HCT116 (cell line): ENCODE results near the gene IRF3. TPM values are rescaled to one million over a fixed set of nuclear protein-coding genes. Genes with fewer than 3 reads are reported as not detected.

Experiments
- ATAC-seq: fragments of 200-7000 bp; cut with Tn5 transposase; 2 replicates; pipeline ENCODE4 v1.9.1; 2020; ENCODE audit warnings: mild to moderate bottlenecking, moderate library complexity
- BruUV-seq: library from RNA; stranded (reverse); fragments of 400-500 nt; replicated peaks from 2 replicates; lab custom pipeline; 2021; lab: Mats Ljungman, UMichigan
- CTCF ChIA-PET: fragments of 300-600 bp; sonication (Branson Sonifier 250); formaldehyde crosslinking; loops from one replicate; lab custom pipeline; 2021; ENCODE audit warnings: antibody characterized with exemption; lab: Charles Lee
- POLR2A ChIA-PET: fragments of 300-600, 350-600 bp; sonication (Branson Sonifier 250); formaldehyde crosslinking; loops from one replicate; lab custom pipeline; 2021; ENCODE audit warnings: antibody characterized with exemption; lab: Charles Lee
- RAD21 ChIA-PET, 2 experiments: fragments of 300-600 bp; sonication (Branson Sonifier 250); formaldehyde crosslinking; loops; one replicate each; lab custom pipeline; 2023; ENCODE audit warnings: low total read pairs in 2 of 2; ENCODE audit not compliant: uncharacterized antibody in 2 of 2, unreplicated experiment in 2 of 2, low non-redundant PET in 1 of 2; lab: Charles Lee
- DNase-seq: peaks from one replicate; pipeline ENCODE4 v3.0.0-alpha.2; 2010; ENCODE audit warnings: low read depth, low spot score
- H2AFZ ChIP-seq: fragments of 200-600 bp; shearing (Covaris generic), sonication (generic); 2 replicates; pipeline ENCODE4 v1.6.1; 2017; ENCODE audit warnings: low read depth, mixed run types, mixed read lengths, antibody characterized with exemption, low read length; ENCODE audit not compliant: poor library complexity, severe bottlenecking
- H3K27ac ChIP-seq: 2 replicates; pipeline ENCODE4 v1.5.1; 2012; ENCODE audit warnings: low read depth, low read length
- H3K27me3 ChIP-seq: fragments of 200-600 bp; sonication (generic); 2 replicates; pipeline ENCODE4 v1.6.1; 2016; ENCODE audit warnings: mixed run types, low read length, mixed read lengths; ENCODE audit not compliant: insufficient read depth
- H3K36me3 ChIP-seq, 2 experiments: fragments of 200-500 bp in 1 of 2; fragments of 200-600 bp in 1 of 2; sonication (Bioruptor generic) in 1 of 2; sonication (generic) in 1 of 2; 2 replicates each; pipeline versions ENCODE4 v1.5.1 to v1.6.1; 2014 to 2016; ENCODE audit warnings: low read length in 2 of 2, inconsistent platforms in 1 of 2, mixed read lengths in 1 of 2, mixed run types in 1 of 2; ENCODE audit not compliant: insufficient read depth in 2 of 2, control insufficient read depth in 1 of 2
- H3K4me1 ChIP-seq, 2 experiments: fragments of 200-600 bp in 1 of 2; sonication (generic) in 1 of 2; 2 replicates each; pipeline versions ENCODE4 v1.5.1 to v1.6.1; 2012 to 2017; ENCODE audit warnings: low read length in 2 of 2, inconsistent platforms in 1 of 2, mild to moderate bottlenecking in 1 of 2, mixed read lengths in 1 of 2, mixed run types in 1 of 2, moderate library complexity in 1 of 2; ENCODE audit not compliant: insufficient read depth in 2 of 2, control insufficient read depth in 1 of 2
- H3K4me2 ChIP-seq: fragments of 200-600 bp; sonication (generic); 2 replicates; pipeline ENCODE4 v1.6.1; 2017; ENCODE audit warnings: mixed run types, low read length, mixed read lengths
- H3K4me3 ChIP-seq, 2 experiments: fragments of 200-600 bp in 1 of 2; sonication (generic) in 1 of 2; replicated peaks in 1 of 2; 2 replicates each; pipeline ENCODE4 v1.5.1; 2011 to 2016; ENCODE audit warnings: low read length in 2 of 2, control low read depth in 1 of 2, low read depth in 1 of 2, mild to moderate bottlenecking in 1 of 2, mixed read lengths in 1 of 2, mixed run types in 1 of 2
- H3K79me2 ChIP-seq: fragments of 200-600 bp; sonication (generic); 2 replicates; pipeline ENCODE4 v1.6.1; 2017; ENCODE audit warnings: mild to moderate bottlenecking, mixed run types, low read length, moderate library complexity, mixed read lengths; ENCODE audit not compliant: insufficient read depth
- H3K9ac ChIP-seq: fragments of 200-600 bp; sonication (generic); 2 replicates; pipeline ENCODE4 v1.6.1; 2016; ENCODE audit warnings: low read length, mixed read lengths
- H3K9me2 ChIP-seq: fragments of 200-600 bp; sonication (generic), shearing (Covaris generic); 2 replicates; pipeline ENCODE4 v1.6.1; 2017; ENCODE audit warnings: mixed run types, mild to moderate bottlenecking, moderate library complexity; ENCODE audit not compliant: insufficient read depth
- H3K9me3 ChIP-seq, 2 experiments: fragments of 200-500 bp in 1 of 2; fragments of 200-600 bp in 1 of 2; sonication (Bioruptor generic) in 1 of 2; sonication (generic) in 1 of 2; 2 replicates each; pipeline ENCODE4 v1.6.1; 2014 to 2017; ENCODE audit warnings: low read length in 2 of 2, mixed read lengths in 2 of 2, inconsistent platforms in 1 of 2, low read depth in 1 of 2, mild to moderate bottlenecking in 1 of 2, mixed run types in 1 of 2, moderate library complexity in 1 of 2; ENCODE audit not compliant: control insufficient read depth in 1 of 2, insufficient read depth in 1 of 2
- H4K20me1 ChIP-seq: fragments of 200-600 bp; sonication (generic), shearing (Covaris generic); 2 replicates; pipeline ENCODE4 v1.6.1; 2017; ENCODE audit warnings: mixed run types, mild to moderate bottlenecking, moderate library complexity; ENCODE audit not compliant: insufficient read depth
- CEBPB ChIP-seq: IDR thresholded peaks from 2 replicates; pipeline ENCODE4 v1.6.1; 2012; ENCODE audit warnings: low read depth
- ELF1 ChIP-seq: IDR thresholded peaks from 2 replicates; pipeline ENCODE4 v1.6.1; 2012; ENCODE audit warnings: low read depth, borderline replicate concordance
- EZH2 ChIP-seq: fragments of 200-600 bp; sonication (generic); IDR thresholded peaks from 2 replicates; pipeline ENCODE4 v1.6.1; 2017; ENCODE audit warnings: antibody characterized with exemption, mixed run types
- EZH2phosphoT487 ChIP-seq: fragments of 200-600 bp; IDR thresholded peaks from 2 replicates; pipeline ENCODE4 v1.6.1; 2018; ENCODE audit warnings: antibody characterized with exemption, borderline replicate concordance
- FOSL1 ChIP-seq: IDR thresholded peaks from 2 replicates; pipeline ENCODE4 v1.6.1; 2012; ENCODE audit warnings: low read depth
- JUND ChIP-seq: IDR thresholded peaks from 2 replicates; pipeline ENCODE4 v1.6.1; 2012
- POLR2AphosphoS5 ChIP-seq: IDR thresholded peaks from 2 replicates; pipeline ENCODE4 v1.6.1; 2011; ENCODE audit warnings: mild to moderate bottlenecking, low read depth, low read length, moderate library complexity
- RAD21 ChIP-seq: IDR thresholded peaks from 2 replicates; pipeline ENCODE4 v1.6.1; 2012; ENCODE audit warnings: low read depth, mild to moderate bottlenecking
- REST ChIP-seq: IDR thresholded peaks from 2 replicates; pipeline ENCODE4 v1.6.1; 2012; ENCODE audit warnings: low read depth
- SRF ChIP-seq: IDR thresholded peaks from 2 replicates; pipeline ENCODE4 v1.6.1; 2012; ENCODE audit warnings: low read depth
- ZFX ChIP-seq: fragments of 450-650 bp; IDR thresholded peaks from 2 replicates; pipeline ENCODE4 v1.6.1; 2017
- ZNF274 ChIP-seq: fragments of 200-500 bp; sonication (Bioruptor generic); IDR thresholded peaks from 2 replicates; pipeline ENCODE4 v1.6.1; 2014; ENCODE audit warnings: mild to moderate bottlenecking, low read depth, low read length, inconsistent platforms
- intact Hi-C: fragments of 100-400 bp; cut with micrococcal nuclease; formaldehyde crosslinking; loops from 2 replicates; pipeline ENCODE4 v1.10.0; 2022
- total RNA-seq: library from RNA; stranded (reverse); gene quantifications from one replicate; pipeline ENCODE4 v1.2.1, GENCODE V29; 2021; ENCODE audit not compliant: unreplicated experiment
- TF ChIP-seq, protein P1 (sequence below): IDR thresholded peaks from 2 replicates; pipeline ENCODE4 v1.6.1; 2012

Gene IRF3
- total RNA-seq, 1 experiment from 2014 or later, result 129 TPM

DNA sequence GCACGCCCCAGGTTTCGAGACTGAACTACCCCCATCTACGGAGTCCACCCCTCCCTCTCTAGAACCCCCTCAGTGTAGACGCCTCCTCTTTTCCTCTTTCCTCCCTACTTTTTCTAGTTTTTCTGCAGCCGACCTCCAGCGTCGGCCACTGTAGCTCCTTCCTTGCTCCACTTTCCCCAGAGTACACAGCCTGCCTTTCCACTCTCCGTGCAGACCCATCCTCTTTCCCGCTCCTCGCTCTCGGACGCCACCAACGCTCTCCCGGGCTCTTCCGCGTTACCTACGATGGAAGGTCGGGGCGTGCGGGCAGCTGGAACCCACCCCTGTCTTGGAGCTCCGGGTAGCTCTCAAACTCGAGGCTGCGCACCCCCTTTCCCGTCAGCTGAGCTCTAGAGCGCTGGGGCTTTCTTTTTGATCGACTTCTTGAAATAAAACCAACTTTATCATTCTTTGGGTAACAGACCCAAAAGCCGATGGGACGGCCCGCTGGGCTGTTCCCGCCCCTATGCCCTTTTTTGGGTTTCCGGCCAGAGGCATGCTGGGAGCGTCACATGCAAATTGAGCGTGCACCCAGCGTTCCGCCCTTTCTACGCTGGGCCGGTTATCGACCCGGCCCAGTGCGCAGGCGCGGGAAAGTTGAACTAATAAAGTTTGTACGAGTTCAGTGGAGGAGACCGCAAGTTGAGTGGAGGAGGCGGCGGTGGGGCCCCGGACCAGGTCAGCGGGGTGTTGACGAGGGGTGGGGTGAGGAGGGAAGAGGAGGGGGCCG lies at the start of gene IRF3, which contains the start of gene BCL2L12 (continued):
- TF ChIP-seq REST, result no peak
- TF ChIP-seq EZH2phosphoT487, result no peak
- TF ChIP-seq SRF, result peak; percentile 100
- no peak for TF ChIP-seq CEBPB
- TF ChIP-seq ZNF274, result no peak
- TF ChIP-seq FOSL1, result no peak

DNA sequence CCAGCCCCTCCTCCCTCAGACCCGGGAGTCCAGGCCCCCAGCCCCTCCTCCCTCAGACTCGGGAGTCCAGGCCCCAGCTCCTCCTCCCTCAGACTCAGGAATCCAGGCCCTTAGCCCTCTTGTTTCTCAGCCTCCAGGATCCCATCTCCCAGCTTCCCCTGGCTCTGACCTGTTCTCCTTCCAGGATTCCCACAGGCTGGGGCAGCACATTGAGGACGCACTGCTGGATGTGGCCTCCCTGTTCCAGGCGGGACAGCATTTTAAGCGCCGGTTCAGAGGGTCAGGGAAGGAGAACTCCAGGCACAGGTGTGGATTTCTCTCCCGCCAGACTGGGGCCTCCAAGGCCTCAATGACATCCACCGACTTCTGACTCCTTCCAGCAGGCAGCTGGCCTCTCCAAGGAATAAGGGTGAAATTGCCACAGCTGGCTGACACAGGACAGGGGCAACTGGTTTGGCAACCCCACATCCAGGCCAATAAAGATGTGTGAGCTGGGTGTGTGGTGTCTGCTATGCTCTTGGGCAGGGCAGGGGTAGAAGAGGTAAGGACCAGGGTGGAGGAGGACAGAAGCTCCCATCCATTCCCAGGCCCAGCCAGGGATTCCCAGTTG lies 47.7 kb upstream of the IRF3 start:
- TF ChIP-seq EZH2 (no peak), EZH2phosphoT487 (no peak), POLR2AphosphoS5 (no peak), FOSL1 (no peak), RAD21 (no peak), CEBPB (no peak), JUND (no peak), ZFX (no peak), ELF1 (no peak)
- TF ChIP-seq, protein P1, sequence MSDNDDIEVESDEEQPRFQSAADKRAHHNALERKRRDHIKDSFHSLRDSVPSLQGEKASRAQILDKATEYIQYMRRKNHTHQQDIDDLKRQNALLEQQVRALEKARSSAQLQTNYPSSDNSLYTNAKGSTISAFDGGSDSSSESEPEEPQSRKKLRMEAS, result no peak
- Histone ChIP-seq H3K9me3 (no peaks in the 10 kb centered on the region), H3K9ac (peak overlapping the region; percentile 66), H3K4me2 (peak overlapping the region; percentile 83), H3K9me2 (no peaks in the 10 kb centered on the region), H3K4me3 (peak overlapping the region; percentile 48 to 54; a peak in 3 of 4 replicates), H2AFZ (no peak overlapping the region), H3K27me3 (no peaks in the 10 kb centered on the region), H3K36me3 (no peaks in the 10 kb centered on the region), H4K20me1 (no peaks in the 10 kb centered on the region), H3K79me2 (no peaks in the 10 kb centered on the region), H3K27ac (peak overlapping the region; percentile 39), H3K4me1 (peaks cover 10 to 51% of the 10 kb centered on the region in 2 experiments)
- ATAC-seq, result no peak
- no peak for DNase-seq
- no TSS peak for BruUV-seq
- ChIA-PET RAD21 (no interaction called here), POLR2A (interaction anchor here (1.0 kb wide), 2 partner anchors 36 to 73 kb away, joined by 3 read pairs; partner anchors contain the start of gene PRMT1), CTCF (no interaction called here)
- intact Hi-C loops, result loop anchor here (2.0 kb wide), 1 partner anchor 73 kb away; the partner anchor contains the start of gene RRAS
